ENCODE results near the gene SMARCAL1.

The SMARCAL1 gene

DNA sequence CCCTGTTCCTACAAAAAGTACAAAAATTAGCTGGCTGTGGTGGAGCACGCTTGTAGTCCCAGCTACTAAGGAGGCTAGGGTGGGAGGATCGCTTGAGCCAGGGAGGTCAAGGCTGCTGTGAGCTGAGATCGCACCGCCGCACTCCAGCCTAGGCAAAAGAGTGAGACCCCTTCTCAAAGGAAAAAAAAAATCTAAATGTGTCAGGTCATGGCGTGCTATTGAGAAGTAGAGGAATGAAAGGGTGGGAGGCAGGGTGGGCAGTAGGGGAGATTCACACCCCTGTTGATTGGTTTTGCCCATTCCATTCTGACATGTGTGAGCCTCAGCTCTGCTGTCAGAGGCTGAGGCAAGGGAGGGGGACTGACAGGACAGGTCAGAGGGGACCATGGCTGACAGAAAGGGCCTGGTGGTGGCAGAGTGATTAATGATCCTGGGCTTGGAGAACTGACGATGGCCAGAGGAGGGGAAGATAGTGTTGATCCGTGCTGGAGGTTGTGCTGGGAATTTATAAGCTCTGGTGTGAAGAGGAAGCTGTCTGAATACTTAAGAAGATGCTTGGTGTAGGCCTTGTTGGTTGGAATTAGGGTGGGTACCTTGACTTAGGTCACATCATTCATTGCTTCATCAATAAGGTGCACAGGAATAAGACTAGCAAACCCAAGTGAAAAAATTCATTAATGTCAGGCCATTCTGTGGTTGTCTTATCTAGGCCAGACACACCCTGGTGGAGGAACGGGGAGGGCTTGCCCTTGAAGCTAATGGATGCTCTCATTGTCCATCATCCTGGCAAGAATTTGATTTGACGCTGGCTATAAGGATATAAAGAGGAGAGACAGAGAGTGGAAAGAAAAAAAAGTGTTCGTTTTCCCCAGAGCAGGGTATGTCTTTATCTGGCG lies 19.1 kb upstream of the SMARCAL1 start:
- no peak for DNase-seq

DNA sequence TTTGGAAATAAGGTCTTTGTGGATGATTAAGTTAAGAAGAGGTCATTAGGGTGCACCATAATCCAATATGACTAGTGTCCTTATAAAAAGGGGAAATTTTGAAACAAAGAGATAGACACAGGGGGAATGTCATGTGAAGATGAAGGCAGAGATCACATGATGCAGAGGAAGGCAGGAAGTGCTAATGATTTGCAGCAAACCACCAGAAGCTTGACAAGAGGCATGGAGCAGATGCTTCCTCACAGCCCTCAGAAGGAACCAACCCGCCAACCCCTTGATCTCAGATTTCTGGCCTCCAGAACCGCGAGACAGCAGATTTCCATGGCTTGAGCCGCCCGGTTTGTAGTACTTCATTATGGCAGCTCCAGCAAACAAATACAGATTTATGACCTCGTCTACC lies 17.4 kb upstream of the SMARCAL1 start:
- no peak for DNase-seq

DNA sequence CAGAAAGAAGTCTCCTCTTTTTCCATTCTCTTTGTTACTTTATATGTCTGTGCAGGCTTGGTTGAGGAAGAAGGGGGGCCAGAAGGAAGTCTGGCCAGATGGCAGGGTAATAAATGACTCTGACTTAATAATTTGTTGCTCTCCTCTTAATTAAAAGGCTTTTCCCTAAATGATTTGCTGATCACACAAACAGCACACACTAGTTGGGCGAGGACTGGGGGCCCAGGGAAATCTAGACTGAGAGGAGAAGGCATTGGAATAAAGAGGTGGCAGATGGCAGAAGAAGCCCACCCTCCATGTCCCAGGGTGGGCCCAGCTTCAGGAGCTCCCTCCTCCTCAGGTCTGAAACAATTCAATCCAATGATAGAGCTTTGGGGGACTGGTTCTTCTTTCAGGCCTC lies 12.7 kb upstream of the SMARCAL1 start:
- DNase-seq: no peak

DNA sequence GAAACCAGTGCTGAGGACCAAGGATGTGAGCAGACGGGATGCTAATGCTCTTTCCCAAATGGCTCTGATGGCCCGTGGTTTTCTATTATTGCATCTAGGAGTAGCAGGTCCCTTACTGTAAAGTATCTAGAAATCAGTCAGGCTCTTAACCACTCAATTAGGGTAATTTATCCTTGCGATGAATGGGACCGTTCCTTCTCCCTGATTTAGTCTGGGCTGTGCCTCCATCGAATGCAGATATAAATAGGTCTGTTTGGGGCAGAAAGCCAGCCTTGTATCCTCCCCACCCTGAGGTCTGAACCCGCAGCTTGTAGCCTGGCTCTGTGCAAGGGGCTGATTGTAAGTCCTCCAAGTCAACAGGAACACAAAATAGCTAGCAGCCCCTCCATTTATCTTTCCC lies 9.5 kb upstream of the SMARCAL1 start:
- no peak for DNase-seq

DNA sequence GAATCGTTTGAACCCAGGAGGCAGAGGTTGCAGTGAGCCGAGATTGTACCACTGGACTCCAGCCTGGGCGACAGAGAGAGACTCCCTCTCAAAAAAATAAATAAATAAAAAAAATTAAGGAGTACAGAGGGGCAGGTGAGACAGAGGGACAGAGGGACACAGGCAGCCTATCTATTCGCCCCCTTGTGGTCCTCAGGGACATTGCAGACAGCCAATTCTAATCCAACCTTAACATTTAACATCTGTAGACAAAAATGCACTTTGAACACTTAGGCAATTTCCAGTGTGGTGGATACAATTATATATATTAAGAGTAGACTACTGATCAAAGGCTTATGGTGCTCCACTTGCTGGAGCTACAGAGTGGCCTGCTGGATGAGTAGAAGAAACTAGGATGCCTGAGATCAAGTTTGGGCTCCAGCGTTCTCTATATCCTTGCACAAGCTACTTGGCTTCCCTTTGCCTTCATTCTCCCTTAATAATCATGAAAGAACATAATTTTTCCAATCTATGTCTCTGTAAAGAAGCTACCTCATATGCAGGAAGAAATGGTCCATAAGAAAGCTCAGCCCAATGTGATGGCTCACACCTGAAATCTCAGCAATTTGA lies 8.2 kb upstream of the SMARCAL1 start:
- DNase-seq: peak; percentile 60

DNA sequence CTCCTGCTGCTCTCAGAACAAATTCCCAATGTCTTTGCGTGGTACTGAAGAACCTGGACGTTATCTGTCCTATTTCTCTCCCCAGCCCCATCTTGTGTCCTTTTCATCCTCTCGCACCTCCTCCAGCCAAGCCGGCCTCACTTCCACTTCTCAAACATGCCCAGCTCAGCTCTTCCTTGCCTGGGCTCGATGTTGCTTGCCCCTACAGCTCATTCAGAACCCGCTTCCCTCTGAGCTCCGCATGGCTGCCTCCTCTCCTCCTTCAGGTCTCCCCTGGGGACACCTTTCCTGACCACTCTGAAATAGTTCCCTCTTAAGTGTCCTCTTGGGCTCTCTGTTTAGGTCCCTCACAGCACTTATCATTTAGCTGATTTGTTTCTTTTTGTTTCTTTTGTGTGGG lies 6.7 kb upstream of the SMARCAL1 start:
- DNase-seq: no peak

DNA sequence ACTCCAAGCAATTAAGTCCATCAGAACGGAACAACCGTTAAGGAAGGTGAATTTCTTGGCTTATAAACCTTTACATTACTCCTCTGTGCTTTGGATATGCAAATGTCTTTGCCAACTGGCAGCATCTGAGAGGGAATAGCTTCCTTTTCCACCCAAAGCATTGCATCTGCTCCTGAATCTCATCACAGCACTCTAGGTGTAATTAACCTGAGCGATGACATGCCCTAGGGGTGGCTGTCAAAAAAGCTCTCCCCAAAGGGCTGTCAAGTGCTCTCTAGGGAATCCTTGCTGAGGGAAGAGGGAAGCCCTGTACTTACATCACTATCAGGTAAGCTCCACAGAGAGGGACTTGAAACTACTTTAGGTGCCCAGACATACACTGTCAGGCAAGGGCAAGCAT lies 5.5 kb upstream of the SMARCAL1 start:
- no peak for DNase-seq

DNA sequence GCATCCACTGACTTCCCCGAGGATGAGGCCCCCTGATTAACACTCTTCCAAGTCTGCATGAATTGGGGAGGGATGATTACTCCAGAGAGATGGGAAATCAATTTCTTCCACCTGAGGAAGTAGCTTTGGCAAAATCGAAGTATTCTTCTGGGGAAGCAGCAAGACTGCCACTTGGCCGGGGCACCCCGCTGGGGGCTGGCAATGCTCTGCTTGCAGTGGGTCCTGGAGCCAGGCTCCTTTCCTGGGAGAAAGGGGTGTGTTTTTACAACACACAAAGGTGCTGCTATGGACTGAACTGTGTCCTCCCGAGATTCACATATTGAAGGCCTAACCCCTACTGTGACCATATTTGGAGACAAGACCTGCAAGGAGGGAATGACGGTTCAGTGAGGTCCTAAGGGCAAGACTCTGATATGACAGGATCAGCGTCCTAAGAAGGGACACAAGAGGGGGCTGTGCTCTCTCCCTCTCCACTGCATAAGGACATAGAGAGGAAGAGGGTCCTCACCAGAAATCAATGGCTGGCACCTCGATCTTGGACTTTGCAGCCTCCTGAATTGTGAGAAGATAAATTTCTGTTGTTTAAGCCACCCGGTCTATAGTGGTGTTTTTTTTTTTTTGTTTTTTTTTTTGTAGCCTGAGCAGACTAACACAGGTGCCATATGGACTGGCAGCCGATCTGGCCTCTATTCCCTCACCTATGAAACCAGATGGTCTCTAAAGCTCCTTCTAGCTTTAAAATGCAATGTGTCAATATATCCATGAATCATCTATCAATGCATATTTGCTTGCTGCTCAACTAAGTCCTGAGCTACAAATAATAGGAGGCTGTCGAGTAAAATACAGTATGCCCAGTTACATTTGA lies 3.6 kb upstream of the SMARCAL1 start:
- no peak for DNase-seq

DNA sequence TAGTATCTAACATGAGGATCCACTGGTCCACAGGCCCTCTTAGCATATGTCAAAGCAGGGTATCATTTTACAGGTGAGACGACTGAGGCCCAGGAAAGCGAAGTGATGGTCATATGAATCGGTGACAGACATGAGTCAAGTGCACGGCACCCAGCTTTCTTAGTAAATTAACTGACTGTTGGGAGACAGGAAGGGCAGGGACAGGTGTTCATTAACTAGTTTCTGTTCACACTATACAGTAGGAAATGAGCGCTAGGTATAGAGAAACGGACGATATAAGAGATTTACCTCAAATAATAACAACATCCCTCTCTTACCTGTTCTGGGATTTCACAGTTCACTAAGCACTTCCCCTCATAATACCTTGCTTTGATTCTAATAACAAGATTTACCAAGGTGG lies 1.7 kb upstream of the SMARCAL1 start:
- DNase-seq: no peak

DNA sequence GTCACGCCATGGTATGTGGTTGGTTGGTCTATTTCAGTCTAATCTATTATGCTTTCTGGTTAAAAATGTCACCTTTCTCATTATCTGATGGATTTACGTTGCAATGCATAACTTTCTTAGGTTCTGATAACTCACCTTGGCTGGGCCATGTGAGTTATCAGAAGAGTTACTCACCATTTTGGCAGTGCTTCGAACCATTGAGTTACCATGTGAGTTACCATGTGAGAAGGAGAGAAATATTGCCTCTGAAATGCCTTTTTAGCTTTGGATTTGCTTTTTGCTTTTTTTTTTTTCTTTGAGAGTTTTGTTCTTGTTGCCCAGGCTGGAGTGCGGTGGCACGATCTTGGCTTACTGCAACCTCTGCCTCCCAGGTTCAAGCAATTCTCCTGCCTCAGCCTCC lies 1.6 kb downstream of the SMARCAL1 start:
- no peak for DNase-seq

DNA sequence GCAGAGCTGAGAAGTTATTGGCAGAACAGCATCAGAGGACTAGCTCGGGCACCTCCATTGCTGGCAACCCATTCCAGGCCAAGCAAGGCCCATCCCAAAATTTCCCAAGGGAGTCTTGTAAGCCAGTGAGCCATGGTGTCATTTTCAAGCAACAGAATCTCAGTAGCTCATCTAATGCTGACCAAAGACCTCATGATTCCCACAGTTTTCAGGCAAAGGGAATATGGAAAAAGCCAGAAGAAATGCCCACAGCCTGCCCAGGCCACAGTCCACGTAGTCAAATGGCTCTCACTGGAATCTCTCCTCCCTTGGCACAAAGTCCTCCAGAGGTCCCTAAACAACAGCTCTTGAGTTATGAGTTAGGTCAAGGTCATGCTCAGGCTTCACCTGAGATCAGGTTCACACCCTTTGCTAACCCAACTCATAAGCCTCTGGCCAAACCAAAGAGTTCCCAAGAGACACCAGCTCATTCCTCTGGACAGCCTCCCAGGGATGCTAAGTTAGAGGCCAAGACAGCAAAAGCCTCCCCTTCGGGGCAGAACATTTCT lies 2.6 kb downstream of the SMARCAL1 start:
- no peak for DNase-seq

DNA sequence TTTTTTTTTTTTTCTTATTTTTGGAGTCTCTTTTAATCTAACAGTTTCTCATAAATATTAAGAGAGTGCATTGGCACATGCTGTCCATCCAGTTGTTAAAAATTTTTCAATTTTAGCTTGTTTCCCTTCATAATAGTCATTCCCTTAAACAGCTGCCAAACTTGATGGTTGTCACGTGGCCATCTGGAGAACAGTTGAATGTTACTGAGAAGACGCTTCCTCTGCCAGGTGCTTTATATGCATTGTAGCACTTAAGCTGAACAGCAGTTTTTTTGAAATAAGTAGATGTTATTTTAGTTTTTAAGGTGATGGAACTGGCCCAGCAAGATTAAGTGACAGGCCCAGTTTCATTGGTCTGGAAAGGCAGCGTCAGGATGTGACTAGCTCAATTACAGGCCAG lies 3.3 kb downstream of the SMARCAL1 start:
- no peak for DNase-seq

DNA sequence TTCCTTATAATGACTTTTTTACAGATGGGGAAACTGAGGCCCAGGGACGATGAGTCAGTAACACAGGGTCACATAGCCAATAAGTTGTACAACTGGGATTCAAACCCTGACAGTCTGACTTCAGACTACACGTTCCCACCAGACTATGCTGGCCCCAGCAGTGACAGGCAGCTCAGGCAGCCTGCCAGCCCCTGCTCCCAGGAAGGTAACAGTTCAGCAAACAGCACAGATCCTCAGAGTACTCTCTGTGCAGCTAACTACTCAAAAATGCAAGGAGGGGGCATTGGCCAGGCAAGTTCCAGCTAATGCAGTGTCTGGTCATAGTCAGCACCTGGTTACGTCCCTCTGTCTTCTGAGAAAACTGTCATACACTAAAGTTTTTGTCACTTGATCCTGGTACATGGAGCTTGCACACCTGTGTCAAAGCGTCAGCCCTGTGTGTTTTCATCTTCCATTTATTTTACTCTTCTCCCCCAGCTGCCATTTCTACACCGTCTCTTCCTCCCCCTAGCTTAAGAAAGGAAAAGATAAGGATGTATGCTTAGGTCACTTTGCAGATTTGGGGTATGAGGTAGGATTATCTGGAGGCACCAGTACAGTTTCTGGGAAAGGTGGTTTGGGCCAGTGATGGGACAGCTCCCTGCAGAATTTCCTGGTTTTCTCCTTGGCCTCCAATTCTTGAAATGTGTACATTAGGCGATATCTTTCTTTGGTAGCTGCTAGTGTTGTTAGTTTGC lies 4.5 kb downstream of the SMARCAL1 start:
- DNase-seq: no peak

DNA sequence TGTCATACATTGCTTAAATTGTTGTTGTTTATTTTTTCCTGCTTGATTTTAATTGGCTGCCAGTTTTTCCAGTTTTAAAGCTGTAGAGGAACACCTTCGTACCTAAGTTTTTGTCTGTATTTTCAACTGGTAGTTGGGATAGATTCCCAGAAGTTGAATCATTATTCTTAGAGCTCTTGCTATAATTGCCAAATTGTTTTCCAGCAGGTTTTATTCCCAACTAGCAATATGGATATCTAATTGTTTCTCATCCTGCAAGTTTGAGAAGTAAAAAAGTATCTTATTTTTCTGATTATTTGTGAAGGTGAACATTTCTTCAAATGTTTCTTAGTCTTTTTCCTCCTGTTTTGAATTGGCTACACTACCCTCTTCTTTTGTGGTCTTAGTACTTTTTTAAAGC lies 6.7 kb downstream of the SMARCAL1 start:
- no peak for DNase-seq

DNA sequence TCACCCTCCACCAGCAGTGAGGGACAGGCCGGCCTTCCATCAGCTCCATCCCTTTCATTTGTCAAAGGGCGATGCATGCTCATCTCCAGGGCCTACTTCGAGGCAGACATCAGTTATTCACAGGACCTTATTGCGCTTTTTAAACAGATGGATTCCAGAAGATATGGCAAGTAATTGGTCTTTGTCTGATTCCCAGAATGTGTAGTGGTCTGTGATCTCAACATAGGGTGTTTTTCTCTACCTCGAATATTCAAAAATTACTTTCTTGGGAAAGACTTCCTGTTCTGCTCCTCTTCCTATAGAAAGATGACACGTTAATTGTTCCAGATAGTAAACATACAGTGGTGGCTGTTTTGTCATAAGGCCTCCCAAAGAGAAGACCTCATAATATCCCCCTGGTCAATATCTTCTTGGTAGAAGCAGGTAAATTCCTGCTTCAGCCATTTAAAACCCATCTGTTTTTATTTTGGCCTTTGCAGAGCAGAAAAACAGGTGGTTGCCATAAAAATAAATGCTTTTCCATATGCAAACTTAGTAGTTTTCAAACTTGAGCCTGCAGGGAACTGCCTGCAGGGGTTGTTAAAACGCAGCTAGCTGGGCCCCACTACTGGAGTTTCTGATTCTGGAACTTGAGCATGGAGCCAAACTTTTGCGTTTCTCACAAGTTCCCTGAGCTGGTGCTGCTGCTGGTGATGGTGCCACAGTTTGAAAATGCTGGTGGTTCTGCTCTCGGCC lies 8.2 kb downstream of the SMARCAL1 start:
- no peak for DNase-seq

DNA sequence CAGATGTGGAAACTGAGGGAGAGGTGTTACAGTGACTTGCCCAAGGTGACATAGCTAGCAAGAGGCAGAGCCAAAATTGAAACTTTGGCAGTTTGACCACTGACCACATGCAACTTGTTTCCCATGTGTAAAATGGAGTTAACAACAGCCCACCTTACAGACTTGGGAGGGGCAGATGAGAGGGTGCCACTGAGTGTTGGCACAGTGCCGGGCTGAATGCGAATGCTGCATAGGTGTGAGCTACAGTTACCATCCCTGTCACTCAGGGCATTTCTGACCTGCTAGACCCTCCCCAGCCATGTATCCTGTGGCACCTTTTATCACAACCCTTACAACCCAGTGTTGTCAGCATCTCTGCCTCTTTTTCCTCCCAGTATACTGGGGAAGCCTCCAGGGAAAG lies 10.8 kb downstream of the SMARCAL1 start:
- no peak for DNase-seq

DNA sequence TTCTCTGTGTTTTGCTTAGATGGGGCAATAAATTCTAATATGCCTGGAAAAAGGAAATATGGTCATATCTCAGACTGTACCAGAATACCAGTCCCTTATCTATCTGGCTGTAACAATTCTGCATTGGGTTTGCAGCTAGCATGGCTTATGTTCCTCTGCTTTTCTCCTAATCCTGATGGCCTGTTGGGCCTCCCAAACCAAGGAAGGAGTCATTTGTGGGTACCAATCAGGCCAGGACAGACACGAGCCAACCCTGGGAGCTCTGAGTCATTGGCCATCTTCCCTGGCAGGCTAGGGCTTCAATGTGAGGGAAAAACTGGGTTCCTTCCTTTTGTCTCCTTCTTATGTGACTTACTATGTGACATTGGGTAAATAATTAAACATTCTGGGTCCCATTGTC lies 12.0 kb downstream of the SMARCAL1 start:
- no peak for DNase-seq

DNA sequence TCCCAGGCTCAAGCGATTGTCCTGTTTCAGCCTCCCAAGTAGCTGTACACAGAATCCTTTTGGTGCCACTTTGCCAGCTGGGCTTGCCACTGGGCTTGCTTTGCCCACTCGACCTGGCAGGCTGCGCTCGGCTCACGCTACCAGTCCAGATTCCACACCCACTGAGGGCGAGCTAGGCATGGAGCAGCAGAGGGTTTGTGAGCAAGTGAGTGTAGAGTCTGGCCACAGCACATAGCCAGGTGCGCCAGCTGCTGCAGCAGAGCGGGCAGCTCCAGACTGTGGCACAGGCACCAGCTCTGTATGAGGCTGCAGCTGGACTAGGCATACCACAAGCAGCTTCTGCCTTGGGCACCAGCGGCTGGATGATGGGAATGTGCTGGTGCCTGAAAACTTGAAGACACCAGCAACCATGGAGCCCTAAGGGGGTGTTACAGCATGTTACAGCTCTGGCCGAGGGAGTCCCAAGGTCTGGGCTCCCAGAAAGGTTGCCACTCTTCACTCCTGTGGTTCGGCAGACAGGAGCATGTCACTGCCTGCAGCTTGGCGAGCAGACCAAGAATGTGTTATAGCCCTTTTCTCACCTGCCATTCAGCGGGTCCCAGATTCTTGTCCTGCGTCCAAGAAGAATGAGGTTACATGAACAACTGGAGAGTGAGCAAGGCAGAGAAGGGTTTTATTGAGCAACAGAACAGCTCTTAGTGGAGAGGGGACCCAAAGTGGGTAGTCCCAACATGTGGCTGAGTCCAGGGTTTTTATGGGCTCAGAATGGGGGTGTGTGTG lies 12.9 kb downstream of the SMARCAL1 start:
- no peak for DNase-seq

DNA sequence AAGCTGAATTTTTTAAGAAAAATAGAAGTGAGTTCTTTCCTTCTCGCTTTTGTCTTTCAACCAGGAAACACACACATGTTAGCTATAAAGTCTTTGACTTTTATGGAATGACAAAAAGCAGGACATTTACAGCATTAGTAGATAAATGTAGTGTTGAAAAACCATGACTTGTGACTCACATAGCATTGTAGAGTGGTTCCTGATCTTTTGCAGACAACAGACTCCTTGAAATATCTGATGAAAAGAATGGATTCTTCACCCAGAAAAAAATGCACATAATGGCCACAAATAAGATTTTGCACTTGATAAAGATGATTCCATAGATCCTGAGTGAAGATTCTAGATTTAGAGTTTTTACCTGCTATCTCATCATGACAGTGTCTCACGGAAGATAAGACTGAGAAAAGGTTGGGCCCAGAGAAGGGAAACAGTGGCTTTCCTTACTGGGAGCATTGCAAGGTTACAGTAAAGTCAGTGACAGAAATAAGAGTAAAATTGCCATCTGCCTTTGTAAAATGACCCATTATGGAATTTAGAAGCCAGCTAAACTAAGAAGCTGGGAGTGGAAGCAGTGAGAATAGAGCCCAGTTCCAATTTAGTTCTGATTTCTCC lies 14.0 kb downstream of the SMARCAL1 start:
- DNase-seq: no peak

DNA sequence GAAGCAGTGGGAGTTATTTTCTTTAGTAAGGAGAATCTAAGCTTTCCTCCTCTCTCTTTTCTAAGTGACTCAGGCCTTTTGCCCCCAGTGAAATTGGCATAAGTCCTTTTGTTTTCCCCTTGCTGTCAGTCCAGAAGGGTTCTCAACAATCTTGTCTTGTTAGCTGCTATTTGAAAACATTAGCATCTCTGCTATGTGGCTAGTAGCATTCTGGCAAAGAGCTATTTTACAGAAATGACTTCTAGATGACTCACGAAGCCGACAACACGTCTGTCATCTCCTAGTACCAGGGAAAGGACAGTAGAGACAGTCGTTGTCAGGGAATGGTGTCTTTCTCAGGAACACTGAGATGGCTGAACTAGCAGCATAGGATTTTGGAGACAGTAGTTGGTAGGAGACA lies 14.7 kb downstream of the SMARCAL1 start:
- no peak for DNase-seq

Measured in CD4-positive, alpha-beta T cell treated with Interleukin-17A for 1 hour (primary cell).